Measurements from ENCODE around the gene CPSF4L.

DNA sequence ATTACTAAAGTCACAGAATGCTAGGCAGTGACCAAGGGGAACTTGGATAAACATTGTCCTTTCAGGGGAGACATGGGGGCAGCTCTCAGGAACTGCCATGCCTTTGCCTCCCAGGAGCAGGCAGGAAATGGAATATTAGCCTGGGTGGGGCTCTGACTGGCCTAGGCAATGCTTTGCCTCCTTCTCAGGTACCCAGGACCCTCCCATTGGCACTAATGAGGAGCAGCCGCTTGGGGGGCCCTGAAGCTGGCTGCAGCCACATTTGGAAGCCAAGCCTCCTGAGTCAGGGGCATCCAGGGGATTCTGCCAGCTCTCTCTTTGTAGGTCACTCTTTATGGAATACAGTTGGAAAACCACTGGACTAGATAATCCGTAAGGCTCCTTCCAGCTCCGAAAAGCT, 5.5 kb downstream of the CPSF4L start:
- no peak for TF ChIP-seq POLR2A (IDR thresholded peaks at IDR 0.05)
- TF ChIP-seq, protein P1, sequence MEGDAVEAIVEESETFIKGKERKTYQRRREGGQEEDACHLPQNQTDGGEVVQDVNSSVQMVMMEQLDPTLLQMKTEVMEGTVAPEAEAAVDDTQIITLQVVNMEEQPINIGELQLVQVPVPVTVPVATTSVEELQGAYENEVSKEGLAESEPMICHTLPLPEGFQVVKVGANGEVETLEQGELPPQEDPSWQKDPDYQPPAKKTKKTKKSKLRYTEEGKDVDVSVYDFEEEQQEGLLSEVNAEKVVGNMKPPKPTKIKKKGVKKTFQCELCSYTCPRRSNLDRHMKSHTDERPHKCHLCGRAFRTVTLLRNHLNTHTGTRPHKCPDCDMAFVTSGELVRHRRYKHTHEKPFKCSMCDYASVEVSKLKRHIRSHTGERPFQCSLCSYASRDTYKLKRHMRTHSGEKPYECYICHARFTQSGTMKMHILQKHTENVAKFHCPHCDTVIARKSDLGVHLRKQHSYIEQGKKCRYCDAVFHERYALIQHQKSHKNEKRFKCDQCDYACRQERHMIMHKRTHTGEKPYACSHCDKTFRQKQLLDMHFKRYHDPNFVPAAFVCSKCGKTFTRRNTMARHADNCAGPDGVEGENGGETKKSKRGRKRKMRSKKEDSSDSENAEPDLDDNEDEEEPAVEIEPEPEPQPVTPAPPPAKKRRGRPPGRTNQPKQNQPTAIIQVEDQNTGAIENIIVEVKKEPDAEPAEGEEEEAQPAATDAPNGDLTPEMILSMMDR (IDR thresholded peaks at IDR 0.05) = no peak

Data from adrenal gland (tissue), 5 donors.